22Rv1 (cell line): ENCODE results near the gene PANX2.

Experiments
- CTCF ChIP-seq: fragments of 450-650 bp; IDR thresholded peaks from 2 replicates; pipeline ENCODE4 v1.5.1; 2017; ENCODE audit warnings: mild to moderate bottlenecking
- ZFX ChIP-seq: fragments of 450-650 bp; IDR thresholded peaks from 2 replicates; pipeline ENCODE4 v1.6.1; 2017; ENCODE audit warnings: antibody characterized with exemption, borderline replicate concordance

DNA sequence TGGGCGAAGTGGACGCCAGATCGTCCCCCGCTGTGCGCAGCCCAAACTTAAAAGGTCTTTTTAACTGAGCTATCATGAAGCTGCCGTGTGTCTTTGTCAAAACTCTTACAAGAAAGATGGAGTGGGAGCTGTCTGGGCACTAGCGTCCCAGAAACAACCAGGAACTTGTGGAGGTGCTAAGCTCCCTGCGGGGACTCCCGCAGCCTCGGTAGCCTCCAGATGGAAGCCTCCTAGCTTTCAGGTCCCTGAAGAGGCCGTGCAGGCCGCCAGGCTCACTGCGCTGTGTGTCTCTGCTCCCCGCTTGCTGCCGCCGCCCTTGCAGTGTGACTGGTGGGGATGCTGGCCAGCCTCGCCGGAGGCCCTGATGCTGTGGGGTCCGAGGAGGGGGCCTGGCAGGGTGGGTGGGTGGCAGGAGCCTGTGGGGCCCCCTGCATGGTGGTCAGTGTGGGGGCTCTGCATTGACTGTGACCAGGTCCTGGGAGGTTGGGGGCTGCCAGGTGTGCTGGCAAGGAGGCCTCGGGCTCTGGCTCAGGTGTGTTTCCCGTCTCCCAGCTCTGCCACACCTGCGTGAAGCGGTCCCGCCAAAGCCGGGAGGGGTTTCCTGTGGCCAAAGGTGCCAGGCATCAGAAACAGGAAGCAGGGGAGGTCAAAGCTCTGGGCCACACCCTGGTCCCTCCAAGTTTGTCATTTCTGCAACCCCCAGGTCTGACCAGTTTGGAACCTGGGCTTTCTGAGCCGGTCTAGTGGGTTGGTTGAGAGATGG lies 16.4 kb downstream of the PANX2 start:
- TF ChIP-seq CTCF (no peak), ZFX (no peak)
